ENCODE measurements around the gene SRL. TPM values are rescaled to one million over a fixed set of nuclear protein-coding genes. Genes with fewer than 3 reads are reported as not detected.

Gene SRL
- total RNA-seq, 4 donors from 2014 or later, result 0.83 to 2.2 (median 1.5) TPM

GRCh38 chr16:4217204-4218131 lies 24.4 kb downstream of the SRL start:
- peak overlapping the region; percentile 26 to 58 (median 49) for H3K27ac ChIP-seq (replicated peaks in 1 of 4)
- no peak for DNase-seq (ENCODE audit: extremely low spot score)
- H3K4me1 ChIP-seq, result peaks cover 34 to 48% (median 41%) of the 10 kb centered on the region in 4 donors
- H3K36me3 ChIP-seq, result no peaks in the 10 kb centered on the region
- 61% methylated on average over 13 of the region's 20 CpGs for WGBS
- TF ChIP-seq POLR2AphosphoS5 (IDR thresholded peaks at IDR 0.05) (no peak), CTCF (IDR thresholded peaks at IDR 0.05) (no peak), POLR2A (IDR thresholded peaks at IDR 0.05; ENCODE audit: low read depth) (no peak), EP300 (IDR thresholded peaks at IDR 0.05) (no peak)
- intact Hi-C loops (cut with DNase I), result loop anchor here (5.0 kb wide), 1 partner anchor 35 kb away; no protein-coding TSS in a partner anchor
- no peaks in the 10 kb centered on the region for H3K27me3 ChIP-seq
- H3K9me3 ChIP-seq, result no peaks in the 10 kb centered on the region
- H3K4me3 ChIP-seq, result no peak overlapping the region

GRCh38 chr16:4216596-4216995 lies 25.3 kb downstream of the SRL start:
- peak overlapping the region in 2 of 4 donors; percentile 58 for H3K27ac ChIP-seq (replicated peaks in 1 of 4)
- 85% methylated on average over 2 of the region's 5 CpGs for WGBS
- DNase-seq (ENCODE audit: extremely low spot score), result no peak

GRCh38 chr16:4215106-4215505 lies 26.8 kb downstream of the SRL start:
- no peak for TF ChIP-seq POLR2A (IDR thresholded peaks at IDR 0.05; ENCODE audit: low read depth)
- TF ChIP-seq POLR2AphosphoS5 (IDR thresholded peaks at IDR 0.05), result no peak
- no peak for TF ChIP-seq CTCF (IDR thresholded peaks at IDR 0.05)
- TF ChIP-seq EP300 (IDR thresholded peaks at IDR 0.05), result no peak
- intact Hi-C loops (cut with DNase I), result loop anchor here (5.0 kb wide), 1 partner anchor 37 kb away; no protein-coding TSS in a partner anchor
- 85% methylated on average over 2 of the region's 2 CpGs for WGBS
- Histone ChIP-seq H3K4me1 (peaks cover 34 to 57% (median 44%) of the 10 kb centered on the region in 4 donors), H3K27me3 (no peaks in the 10 kb centered on the region), H3K36me3 (peaks cover 0 to 7% (median 0%) of the 10 kb centered on the region in 4 donors), H3K27ac (replicated peaks in 1 of 4) (peak overlapping the region in 2 of 4 donors; percentile 48 to 58), H3K4me3 (no peak overlapping the region), H3K9me3 (no peaks in the 10 kb centered on the region)
- DNase-seq (ENCODE audit: extremely low spot score), result no peak

More at GRCh38 chr16:4216596-4216995, 25.3 kb downstream of the SRL start:
- Histone ChIP-seq H3K36me3 (no peaks in the 10 kb centered on the region), H3K9me3 (no peaks in the 10 kb centered on the region), H3K4me1 (peaks cover 34 to 54% (median 44%) of the 10 kb centered on the region in 4 donors), H3K27me3 (no peaks in the 10 kb centered on the region), H3K4me3 (no peak overlapping the region)
- intact Hi-C loops (cut with DNase I), result loop anchor here (5.0 kb wide), 1 partner anchor 36 kb away; no protein-coding TSS in a partner anchor
- TF ChIP-seq CTCF (IDR thresholded peaks at IDR 0.05) (no peak), EP300 (IDR thresholded peaks at IDR 0.05) (no peak), POLR2A (IDR thresholded peaks at IDR 0.05; ENCODE audit: low read depth) (no peak), POLR2AphosphoS5 (IDR thresholded peaks at IDR 0.05) (no peak)

GRCh38 chr16:4214215-4214621 lies 27.7 kb downstream of the SRL start:
- DNase-seq (ENCODE audit: extremely low spot score), result no peak
- Histone ChIP-seq H3K9me3 (no peaks in the 10 kb centered on the region), H3K27me3 (no peaks in the 10 kb centered on the region), H3K4me3 (no peak overlapping the region), H3K27ac (replicated peaks in 1 of 4) (peak overlapping the region; percentile 48 to 70 (median 62)), H3K36me3 (peaks cover 0 to 7% (median 0%) of the 10 kb centered on the region in 4 donors), H3K4me1 (peaks cover 34 to 56% (median 44%) of the 10 kb centered on the region in 4 donors)
- intact Hi-C loops (cut with DNase I), result no loop called here
- no peak for TF ChIP-seq EP300 (IDR thresholded peaks at IDR 0.05)
- no peak for TF ChIP-seq POLR2A (IDR thresholded peaks at IDR 0.05; ENCODE audit: low read depth)
- peak; percentile 26 to 79 for TF ChIP-seq POLR2AphosphoS5 (IDR thresholded peaks at IDR 0.05)
- 38% methylated on average over 7 of the region's 7 CpGs for WGBS

- intact Hi-C loops (cut with DNase I), result no loop called here
- WGBS, result 69% methylated on average over 4 of the region's 6 CpGs
- peaks cover 34 to 53% (median 44%) of the 10 kb centered on the region in 4 donors for H3K4me1 ChIP-seq
These were observed 28.1 kb downstream of the SRL start for GRCh38 chr16:4213737-4214136.

More at GRCh38 chr16:4213737-4214136, 28.1 kb downstream of the SRL start:
- Histone ChIP-seq H3K36me3 (peaks cover 0 to 7% (median 0%) of the 10 kb centered on the region in 4 donors), H3K27ac (replicated peaks in 1 of 4) (peak overlapping the region; percentile 15 to 70 (median 58)), H3K4me3 (no peak overlapping the region), H3K9me3 (no peaks in the 10 kb centered on the region), H3K27me3 (no peaks in the 10 kb centered on the region)
- no peak for DNase-seq (ENCODE audit: extremely low spot score)
- no peak for TF ChIP-seq EP300 (IDR thresholded peaks at IDR 0.05)
- TF ChIP-seq CTCF (IDR thresholded peaks at IDR 0.05), result no peak
- no peak for TF ChIP-seq POLR2A (IDR thresholded peaks at IDR 0.05; ENCODE audit: low read depth)
- TF ChIP-seq POLR2AphosphoS5 (IDR thresholded peaks at IDR 0.05), result no peak
